ENCODE data around the gene SLC25A12.

DNA sequence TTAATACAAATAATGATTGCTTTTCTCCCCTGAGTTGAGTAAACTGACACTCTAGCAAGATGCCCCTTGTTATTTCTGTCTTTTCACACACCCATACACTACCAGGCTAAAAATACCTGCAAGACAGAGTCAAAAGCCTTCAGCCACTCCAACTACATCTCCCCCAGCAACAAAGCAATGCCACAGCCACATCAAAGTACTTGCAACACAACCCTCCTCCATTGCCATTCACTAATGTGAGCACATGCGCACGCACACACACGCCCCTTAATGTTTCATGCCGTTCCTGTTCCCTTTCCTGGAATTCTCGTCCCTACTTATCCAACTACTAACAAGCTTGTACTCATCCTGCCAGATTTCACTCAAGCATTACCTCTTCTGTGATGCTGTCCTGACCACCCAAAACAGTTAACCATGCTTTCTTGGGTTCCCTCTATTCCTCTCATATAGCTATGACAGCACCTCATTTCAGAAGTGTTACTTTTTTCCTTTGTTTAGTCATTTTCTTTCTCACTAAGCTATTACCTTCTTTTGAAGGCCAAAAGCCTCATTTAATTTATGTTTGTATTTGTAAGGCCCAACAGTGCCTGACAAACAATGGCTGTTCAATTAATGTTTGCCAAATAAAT, 29.6 kb downstream of the SLC25A12 start:
- TF ChIP-seq, protein P1, sequence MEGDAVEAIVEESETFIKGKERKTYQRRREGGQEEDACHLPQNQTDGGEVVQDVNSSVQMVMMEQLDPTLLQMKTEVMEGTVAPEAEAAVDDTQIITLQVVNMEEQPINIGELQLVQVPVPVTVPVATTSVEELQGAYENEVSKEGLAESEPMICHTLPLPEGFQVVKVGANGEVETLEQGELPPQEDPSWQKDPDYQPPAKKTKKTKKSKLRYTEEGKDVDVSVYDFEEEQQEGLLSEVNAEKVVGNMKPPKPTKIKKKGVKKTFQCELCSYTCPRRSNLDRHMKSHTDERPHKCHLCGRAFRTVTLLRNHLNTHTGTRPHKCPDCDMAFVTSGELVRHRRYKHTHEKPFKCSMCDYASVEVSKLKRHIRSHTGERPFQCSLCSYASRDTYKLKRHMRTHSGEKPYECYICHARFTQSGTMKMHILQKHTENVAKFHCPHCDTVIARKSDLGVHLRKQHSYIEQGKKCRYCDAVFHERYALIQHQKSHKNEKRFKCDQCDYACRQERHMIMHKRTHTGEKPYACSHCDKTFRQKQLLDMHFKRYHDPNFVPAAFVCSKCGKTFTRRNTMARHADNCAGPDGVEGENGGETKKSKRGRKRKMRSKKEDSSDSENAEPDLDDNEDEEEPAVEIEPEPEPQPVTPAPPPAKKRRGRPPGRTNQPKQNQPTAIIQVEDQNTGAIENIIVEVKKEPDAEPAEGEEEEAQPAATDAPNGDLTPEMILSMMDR (IDR thresholded peaks at IDR 0.05): no peak
- TF ChIP-seq POLR2AphosphoS5 (IDR thresholded peaks at IDR 0.05): no peak
- no peak for TF ChIP-seq POLR2A (IDR thresholded peaks at IDR 0.05)

All from suprapubic skin (tissue), 4 donors.